PC-9 (cell line): Measurements from ENCODE around the gene MFAP2. TPM values are rescaled to one million over a fixed set of nuclear protein-coding genes. Genes with fewer than 3 reads are reported as not detected.

Source experiments
- BruUV-seq: library from RNA; stranded (reverse); fragments of 400-500 nt; replicated peaks from 2 replicates; lab custom pipeline; 2021; lab: Mats Ljungman, UMichigan
- CTCF ChIA-PET: fragments of 300-600 bp; sonication (Branson Sonifier 250); formaldehyde crosslinking; loops from one replicate; lab custom pipeline; 2022; ENCODE audit warnings: antibody characterized with exemption; lab: Charles Lee
- POLR2A ChIA-PET: fragments of 300-600 bp; sonication (Branson Sonifier 250); formaldehyde crosslinking; loops from one replicate; lab custom pipeline; 2022; ENCODE audit warnings: antibody characterized with exemption; ENCODE audit not compliant: unreplicated experiment; lab: Charles Lee
- DNase-seq, 2 experiments: peaks; one replicate each; pipeline versions ENCODE4 v3.0.0 to v3.0.0-alpha.2; 2015 to 2022; ENCODE audit warnings: mixed read lengths in 1 of 2
- H2AFZ ChIP-seq: fragments of 200-600 bp; sonication (generic); 2 replicates; pipeline ENCODE4 v1.8.1; 2017; ENCODE audit warnings: antibody characterized with exemption
- H3F3A ChIP-seq: fragments of 200-600 bp; sonication (generic); 2 replicates; pipeline ENCODE4 v1.8.1; 2017; ENCODE audit warnings: antibody characterized with exemption, mild to moderate bottlenecking, low read depth; ENCODE audit not compliant: insufficient read depth
- H3K27ac ChIP-seq: fragments of 200-600 bp; sonication (generic); 2 replicates; pipeline ENCODE4 v1.6.1; 2016; ENCODE audit warnings: mixed run types
- H3K27me3 ChIP-seq: fragments of 200-600 bp; sonication (generic); 2 replicates; pipeline ENCODE4 v1.6.1; 2016; ENCODE audit warnings: low read depth, mixed run types; ENCODE audit not compliant: insufficient read depth
- H3K36me3 ChIP-seq: fragments of 200-600 bp; sonication (generic); 2 replicates; pipeline ENCODE4 v1.6.1; 2016; ENCODE audit warnings: low read depth, mixed run types
- H3K4me1 ChIP-seq: fragments of 200-600 bp; sonication (generic); replicated peaks from 2 replicates; pipeline ENCODE4 v1.6.1; 2016; ENCODE audit warnings: mixed run types; ENCODE audit not compliant: insufficient read depth
- H3K4me2 ChIP-seq: fragments of 200-600 bp; sonication (generic); 2 replicates; pipeline ENCODE4 v1.6.1; 2017; ENCODE audit warnings: mixed run types
- H3K4me3 ChIP-seq: fragments of 200-600 bp; sonication (generic); 2 replicates; pipeline ENCODE4 v1.6.1; 2016; ENCODE audit warnings: mixed run types
- H3K79me2 ChIP-seq: fragments of 200-600 bp; sonication (generic); 2 replicates; pipeline ENCODE4 v1.6.1; 2017; ENCODE audit warnings: low read depth, mixed run types
- H3K9me2 ChIP-seq: fragments of 200-600 bp; sonication (generic); 2 replicates; pipeline ENCODE4 v1.8.1; 2017; ENCODE audit warnings: mild to moderate bottlenecking; ENCODE audit not compliant: insufficient read depth
- H3K9me3 ChIP-seq: fragments of 200-600 bp; sonication (generic); 2 replicates; pipeline ENCODE4 v1.8.1; 2016; ENCODE audit warnings: low read depth; ENCODE audit not compliant: insufficient read depth
- H4K20me1 ChIP-seq: fragments of 200-600 bp; sonication (generic); 2 replicates; pipeline ENCODE4 v1.8.1; 2017; ENCODE audit not compliant: insufficient read depth
- CTCF ChIP-seq: fragments of 200-600 bp; sonication (generic); conservative IDR thresholded peaks from 2 replicates; pipeline ENCODE4 v1.6.1; 2017; ENCODE audit warnings: mixed run types, antibody characterized with exemption, mild to moderate bottlenecking, moderate library complexity
- EZH2 ChIP-seq: fragments of 200-600 bp; sonication (generic); IDR thresholded peaks from 2 replicates; pipeline ENCODE4 v1.8.0; 2017; ENCODE audit warnings: antibody characterized with exemption, low read depth
- intact Hi-C: fragments of 100-400 bp; cut with micrococcal nuclease; formaldehyde crosslinking; loops from one replicate; pipeline ENCODE4 v1.10.0; 2022; ENCODE audit not compliant: unreplicated experiment
- total RNA-seq: library from RNA; stranded (reverse); gene quantifications from 2 replicates; pipeline ENCODE4 v1.2.3, GENCODE V29; 2021

MFAP2 gene
- total RNA-seq, 1 experiment from 2014 or later = 6.3 TPM

- Histone ChIP-seq H2AFZ (no peak overlapping the region), H3F3A (no peaks in the 10 kb centered on the region), H3K9me2 (no peaks in the 10 kb centered on the region), H3K9me3 (no peaks in the 10 kb centered on the region), H4K20me1 (no peaks in the 10 kb centered on the region), H3K4me3 (no peak overlapping the region), H3K36me3 (no peaks in the 10 kb centered on the region), H3K27me3 (no peaks in the 10 kb centered on the region), H3K27ac (no peak overlapping the region), H3K79me2 (no peaks in the 10 kb centered on the region), H3K4me1 (no peaks in the 10 kb centered on the region), H3K4me2 (no peak overlapping the region)
- TF ChIP-seq EZH2 (no peak), CTCF (no peak)
- CTCF ChIA-PET = no interaction called here
- POLR2A ChIA-PET = no interaction called here
- BruUV-seq = no TSS peak
- DNase-seq = no peak
- intact Hi-C loops = no loop called here
Observed at GRCh38 chr1:16927711-16928485, 52.5 kb downstream of the MFAP2 start.

GRCh38 chr1:16927256-16927655 lies 53.2 kb downstream of the MFAP2 start:
- Histone ChIP-seq H3K4me3 (no peak overlapping the region), H4K20me1 (no peaks in the 10 kb centered on the region), H3K36me3 (no peaks in the 10 kb centered on the region), H3K9me2 (no peaks in the 10 kb centered on the region), H3F3A (no peaks in the 10 kb centered on the region), H3K27ac (no peak overlapping the region), H3K27me3 (no peaks in the 10 kb centered on the region), H3K9me3 (no peaks in the 10 kb centered on the region), H3K79me2 (no peaks in the 10 kb centered on the region), H3K4me1 (no peaks in the 10 kb centered on the region), H3K4me2 (no peak overlapping the region), H2AFZ (no peak overlapping the region)
- POLR2A ChIA-PET = no interaction called here
- CTCF ChIA-PET = no interaction called here
- no peak for DNase-seq
- intact Hi-C loops = no loop called here
- BruUV-seq = no TSS peak
- TF ChIP-seq CTCF (no peak), EZH2 (no peak)

- ChIA-PET CTCF (no interaction called here), POLR2A (no interaction called here)
- H3K9me2 ChIP-seq = no peaks in the 10 kb centered on the region
Observed at GRCh38 chr1:16926491-16927073, 53.8 kb downstream of the MFAP2 start.

More at GRCh38 chr1:16926491-16927073, 53.8 kb downstream of the MFAP2 start:
- Histone ChIP-seq H3K36me3 (no peaks in the 10 kb centered on the region), H2AFZ (no peak overlapping the region), H3K79me2 (no peaks in the 10 kb centered on the region), H3K27ac (no peak overlapping the region), H3K4me2 (no peak overlapping the region), H3K9me3 (no peaks in the 10 kb centered on the region), H3F3A (no peaks in the 10 kb centered on the region), H4K20me1 (no peaks in the 10 kb centered on the region), H3K27me3 (no peaks in the 10 kb centered on the region), H3K4me3 (no peak overlapping the region), H3K4me1 (no peaks in the 10 kb centered on the region)
- TF ChIP-seq EZH2 (no peak), CTCF (no peak)
- intact Hi-C loops = no loop called here
- no peak for DNase-seq
- BruUV-seq = no TSS peak
